ENCODE data around the gene TMEM132D.

GRCh38 chr12:129552996-129553750 lies 350.7 kb downstream of the TMEM132D start:
- TF ChIP-seq CTCF (IDR thresholded peaks at IDR 0.05; ENCODE audit: extremely low read depth in 1 of 2, insufficient read depth in 1 of 2, low read depth in 1 of 2, low read length in 2 of 2): no peak
- TF ChIP-seq POLR2A (IDR thresholded peaks at IDR 0.05; ENCODE audit: low read depth, low read length): no peak
